Coronary artery (tissue), 2 donors: Measurements from ENCODE around the gene INS.

ENCODE experiments used
- DNase-seq: peaks from one replicate; pipeline ENCODE4 v3.0.0-alpha.2; 2017; ENCODE audit warnings: low spot score
- H3K27ac ChIP-seq, 2 donors: fragments of 200-600 bp; sonication (generic); one replicate each; pipeline ENCODE4 v1.5.1; 2016 to 2019
- H3K4me3 ChIP-seq: fragments of 200-600 bp; sonication (generic); 2 replicates; pipeline ENCODE4 v1.5.1; 2016; ENCODE audit warnings: mild to moderate bottlenecking, moderate library complexity
- TF ChIP-seq, protein P1 (sequence below): fragments of 200-600 bp; sonication (generic); IDR thresholded peaks from one replicate; pipeline ENCODE4 v1.5.1; 2019; ENCODE audit warnings: antibody characterized with exemption

The INS gene

DNA sequence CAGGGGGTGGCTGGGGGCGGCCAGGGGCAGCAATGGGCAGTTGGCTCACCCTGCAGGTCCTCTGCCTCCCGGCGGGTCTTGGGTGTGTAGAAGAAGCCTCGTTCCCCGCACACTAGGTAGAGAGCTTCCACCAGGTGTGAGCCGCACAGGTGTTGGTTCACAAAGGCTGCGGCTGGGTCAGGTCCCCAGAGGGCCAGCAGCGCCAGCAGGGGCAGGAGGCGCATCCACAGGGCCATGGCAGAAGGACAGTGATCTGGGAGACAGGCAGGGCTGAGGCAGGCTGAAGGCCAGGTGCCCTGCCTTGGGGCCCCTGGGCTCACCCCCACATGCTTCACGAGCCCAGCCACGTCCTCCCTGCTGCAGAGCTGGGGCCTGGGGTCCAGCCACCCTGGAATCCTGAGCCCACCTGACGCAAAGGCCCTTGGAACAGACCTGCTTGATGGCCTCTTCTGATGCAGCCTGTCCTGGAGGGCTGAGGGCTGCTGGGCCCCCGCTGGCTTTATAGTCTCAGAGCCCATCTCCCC lies at the start of gene INS:
INS (minus strand) TSS at position 474 of the 524 bp plus-strand sequence; CDS start at position 236, 238 bp downstream.
- no peak for DNase-seq
- TF ChIP-seq, protein P1, sequence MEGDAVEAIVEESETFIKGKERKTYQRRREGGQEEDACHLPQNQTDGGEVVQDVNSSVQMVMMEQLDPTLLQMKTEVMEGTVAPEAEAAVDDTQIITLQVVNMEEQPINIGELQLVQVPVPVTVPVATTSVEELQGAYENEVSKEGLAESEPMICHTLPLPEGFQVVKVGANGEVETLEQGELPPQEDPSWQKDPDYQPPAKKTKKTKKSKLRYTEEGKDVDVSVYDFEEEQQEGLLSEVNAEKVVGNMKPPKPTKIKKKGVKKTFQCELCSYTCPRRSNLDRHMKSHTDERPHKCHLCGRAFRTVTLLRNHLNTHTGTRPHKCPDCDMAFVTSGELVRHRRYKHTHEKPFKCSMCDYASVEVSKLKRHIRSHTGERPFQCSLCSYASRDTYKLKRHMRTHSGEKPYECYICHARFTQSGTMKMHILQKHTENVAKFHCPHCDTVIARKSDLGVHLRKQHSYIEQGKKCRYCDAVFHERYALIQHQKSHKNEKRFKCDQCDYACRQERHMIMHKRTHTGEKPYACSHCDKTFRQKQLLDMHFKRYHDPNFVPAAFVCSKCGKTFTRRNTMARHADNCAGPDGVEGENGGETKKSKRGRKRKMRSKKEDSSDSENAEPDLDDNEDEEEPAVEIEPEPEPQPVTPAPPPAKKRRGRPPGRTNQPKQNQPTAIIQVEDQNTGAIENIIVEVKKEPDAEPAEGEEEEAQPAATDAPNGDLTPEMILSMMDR, result no peak
- no peak within 1 kb of the TSS for H3K27ac ChIP-seq
- H3K4me3 ChIP-seq, result no peak within 1 kb of the TSS

- peak; percentile 71 for DNase-seq
These were observed 49.5 kb upstream of the INS start for GRCh38 chr11:2210366-2211112.

DNA sequence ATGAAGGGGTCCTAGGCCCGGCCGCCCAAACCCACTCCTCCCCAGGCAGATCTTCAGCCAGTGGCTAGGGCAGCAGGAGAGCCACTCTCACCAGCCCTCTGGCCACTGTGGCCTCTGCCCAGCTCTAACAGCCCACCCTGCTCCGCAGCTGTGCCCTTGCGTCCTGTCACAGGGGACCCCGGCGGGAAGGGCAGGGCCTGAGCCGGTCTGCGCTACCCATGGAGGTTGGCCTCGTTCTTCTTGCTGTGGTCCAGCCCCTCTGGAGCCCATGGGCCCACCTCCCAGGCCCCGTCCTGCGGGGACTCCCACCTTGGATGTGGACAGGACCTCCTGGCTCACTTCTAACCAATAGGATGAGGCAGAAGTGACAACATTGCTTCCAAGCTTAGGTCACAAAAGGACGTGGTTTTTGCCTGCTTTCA lies 48.9 kb upstream of the INS start:
- DNase-seq, result no peak
- H3K27ac ChIP-seq, result no peak overlapping the region
- TF ChIP-seq, protein P1, result no peak
- H3K4me3 ChIP-seq, result no peak overlapping the region

More at GRCh38 chr11:2210366-2211112, 49.5 kb upstream of the INS start:
- no peak overlapping the region for H3K4me3 ChIP-seq
- H3K27ac ChIP-seq, result no peak overlapping the region
- TF ChIP-seq, protein P1, result no peak

DNA sequence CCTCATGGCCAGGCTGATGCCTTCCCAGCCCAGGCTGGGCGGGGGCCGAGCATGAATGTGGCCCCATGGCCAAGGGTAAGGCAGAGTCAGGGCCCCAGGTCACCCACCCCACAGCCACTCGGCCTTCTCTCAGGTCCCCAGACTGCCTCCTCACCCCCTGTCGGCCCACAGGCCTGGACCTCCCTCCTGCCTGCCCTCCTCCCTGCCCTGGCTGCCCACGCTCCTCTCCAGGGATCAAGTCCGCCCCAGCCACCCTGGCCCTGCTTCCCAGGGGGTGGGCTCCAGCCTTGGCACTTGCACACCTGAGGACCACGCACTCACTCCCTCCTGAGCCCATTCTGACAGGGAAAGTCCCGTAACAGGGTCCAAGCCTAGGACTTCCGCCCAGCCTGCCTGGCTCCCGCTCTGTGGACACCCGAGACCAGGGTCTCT lies 48.4 kb upstream of the INS start:
- Histone ChIP-seq H3K27ac (no peak overlapping the region), H3K4me3 (no peak overlapping the region)
- TF ChIP-seq, protein P1, result no peak
- no peak for DNase-seq

GRCh38 chr11:2208691-2209369 lies 47.8 kb upstream of the INS start:
- no peak overlapping the region for H3K27ac ChIP-seq

DNA sequence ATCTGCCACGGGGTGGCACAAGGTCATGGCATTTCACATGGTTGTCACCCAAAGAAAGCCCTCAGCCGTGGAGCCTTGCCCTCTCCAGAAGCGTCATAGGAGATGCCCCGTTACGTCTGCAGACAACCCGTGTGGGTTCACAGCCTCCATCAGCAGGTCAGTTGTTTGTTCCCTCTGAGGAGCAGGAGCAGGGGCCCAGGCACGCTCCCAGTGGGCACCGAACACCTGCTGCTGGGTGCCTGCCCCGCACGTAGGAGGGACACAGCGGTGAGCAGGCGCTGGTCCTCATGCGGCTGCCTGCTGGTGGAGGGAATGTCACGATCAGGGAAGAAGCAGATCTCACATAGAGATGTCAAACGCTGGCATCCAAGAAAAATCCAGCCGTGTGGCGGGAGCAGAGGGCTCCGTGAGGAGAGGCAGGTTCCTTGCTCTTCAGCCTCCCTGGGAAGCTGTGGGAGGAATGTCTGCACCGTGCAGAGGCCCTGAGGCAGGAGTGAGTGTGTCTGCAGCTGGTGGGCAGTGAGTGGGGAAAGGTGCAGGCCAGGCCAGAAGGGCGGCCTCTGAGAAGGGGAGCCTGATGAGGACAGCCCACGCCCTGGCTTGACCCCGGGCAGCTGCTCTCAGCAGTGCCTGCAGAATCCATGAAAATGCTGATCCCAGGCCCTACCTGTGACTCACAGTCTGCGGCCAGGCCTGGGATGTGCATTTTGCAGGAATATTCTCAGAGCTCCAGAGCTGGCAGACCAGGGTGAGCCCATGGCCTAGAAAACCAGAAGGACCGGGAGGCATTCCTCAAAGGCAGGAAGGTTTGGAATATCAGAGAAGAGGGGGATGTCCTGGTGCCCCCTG lies 47.0 kb upstream of the INS start:
- TF ChIP-seq, protein P1, result no peak
- DNase-seq, result peak; percentile 47
- Histone ChIP-seq H3K4me3 (no peak overlapping the region), H3K27ac (no peak overlapping the region)

More at GRCh38 chr11:2208691-2209369, 47.8 kb upstream of the INS start:
- H3K4me3 ChIP-seq, result no peak overlapping the region
- peak; percentile 69 for DNase-seq
- TF ChIP-seq, protein P1, result no peak
